Liver (tissue), 3 donors: ENCODE results near the gene CA10.

Experiments
- ATF3 ChIP-seq: IDR thresholded peaks from 2 replicates; pipeline ENCODE4 v1.6.1; 2016; ENCODE audit warnings: antibody characterized with exemption
- RAD21 ChIP-seq, 2 donors: IDR thresholded peaks; 2 replicates each; pipeline ENCODE4 v1.6.1; 2016; ENCODE audit warnings: antibody characterized with exemption in 2 of 2, mild to moderate bottlenecking in 2 of 2
- REST ChIP-seq: IDR thresholded peaks from 2 replicates; pipeline ENCODE4 v1.6.1; 2016; ENCODE audit warnings: antibody characterized with exemption, mild to moderate bottlenecking
- RXRA ChIP-seq, 2 donors: IDR thresholded peaks; 2 replicates each; pipeline ENCODE4 v1.6.1; 2017 to 2018; ENCODE audit warnings: antibody characterized with exemption in 2 of 2, mild to moderate bottlenecking in 1 of 2
- TAF1 ChIP-seq: conservative IDR thresholded peaks from 2 replicates; pipeline ENCODE4 v1.6.1; 2016; ENCODE audit warnings: antibody characterized with exemption, mild to moderate bottlenecking
- YY1 ChIP-seq: IDR thresholded peaks from 2 replicates; pipeline ENCODE4 v1.6.1; 2016; ENCODE audit warnings: antibody characterized with exemption, mild to moderate bottlenecking
- ZBTB33 ChIP-seq: IDR thresholded peaks from 2 replicates; pipeline ENCODE4 v1.6.1; 2016; ENCODE audit warnings: antibody characterized with exemption
- TF ChIP-seq, protein P1 (sequence below): fragments of 150-350 bp; IDR thresholded peaks from 2 replicates; pipeline ENCODE4 v1.5.1; 2017; ENCODE audit warnings: improper control_type of control experiment, low read depth, low read length; ENCODE audit not compliant: missing input control
- TF ChIP-seq, protein P2 (sequence below): IDR thresholded peaks from 2 replicates; pipeline ENCODE4 v1.6.1; 2016; ENCODE audit warnings: antibody characterized with exemption
- donor health status: healthy.
- donor health status: healthy.

GRCh38 chr17:51828901-51829300 lies 329.6 kb downstream of the CA10 start:
- TF ChIP-seq, protein P1, sequence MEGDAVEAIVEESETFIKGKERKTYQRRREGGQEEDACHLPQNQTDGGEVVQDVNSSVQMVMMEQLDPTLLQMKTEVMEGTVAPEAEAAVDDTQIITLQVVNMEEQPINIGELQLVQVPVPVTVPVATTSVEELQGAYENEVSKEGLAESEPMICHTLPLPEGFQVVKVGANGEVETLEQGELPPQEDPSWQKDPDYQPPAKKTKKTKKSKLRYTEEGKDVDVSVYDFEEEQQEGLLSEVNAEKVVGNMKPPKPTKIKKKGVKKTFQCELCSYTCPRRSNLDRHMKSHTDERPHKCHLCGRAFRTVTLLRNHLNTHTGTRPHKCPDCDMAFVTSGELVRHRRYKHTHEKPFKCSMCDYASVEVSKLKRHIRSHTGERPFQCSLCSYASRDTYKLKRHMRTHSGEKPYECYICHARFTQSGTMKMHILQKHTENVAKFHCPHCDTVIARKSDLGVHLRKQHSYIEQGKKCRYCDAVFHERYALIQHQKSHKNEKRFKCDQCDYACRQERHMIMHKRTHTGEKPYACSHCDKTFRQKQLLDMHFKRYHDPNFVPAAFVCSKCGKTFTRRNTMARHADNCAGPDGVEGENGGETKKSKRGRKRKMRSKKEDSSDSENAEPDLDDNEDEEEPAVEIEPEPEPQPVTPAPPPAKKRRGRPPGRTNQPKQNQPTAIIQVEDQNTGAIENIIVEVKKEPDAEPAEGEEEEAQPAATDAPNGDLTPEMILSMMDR = no peak
- no peak for TF ChIP-seq ATF3
- no peak for TF ChIP-seq RXRA (IDR thresholded peaks at IDR 0.05)
- TF ChIP-seq ZBTB33 = no peak
- TF ChIP-seq, protein P2, sequence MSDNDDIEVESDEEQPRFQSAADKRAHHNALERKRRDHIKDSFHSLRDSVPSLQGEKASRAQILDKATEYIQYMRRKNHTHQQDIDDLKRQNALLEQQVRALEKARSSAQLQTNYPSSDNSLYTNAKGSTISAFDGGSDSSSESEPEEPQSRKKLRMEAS = no peak
- no peak for TF ChIP-seq REST
- no peak for TF ChIP-seq YY1
- TF ChIP-seq RAD21 (IDR thresholded peaks at IDR 0.05) = no peak
- no peak for TF ChIP-seq TAF1
